Panc1 (cell line): ENCODE measurements around the gene SEC16A. TPM values are rescaled to one million over a fixed set of nuclear protein-coding genes. Genes with fewer than 3 reads are reported as not detected.

Experiments
- ATAC-seq: fragments of 200-7000 bp; cut with Tn5 transposase; 2 replicates; pipeline ENCODE4 v1.9.1; 2020; ENCODE audit warnings: mild to moderate bottlenecking, moderate library complexity
- BruUV-seq: library from RNA; stranded (reverse); fragments of 400-500 nt; replicated peaks from 2 replicates; lab custom pipeline; 2021; lab: Mats Ljungman, UMichigan
- CTCF ChIA-PET: fragments of 300-600 bp; sonication (Branson Sonifier 250); formaldehyde crosslinking; loops from one replicate; lab custom pipeline; 2022; ENCODE audit warnings: antibody characterized with exemption; lab: Charles Lee
- POLR2A ChIA-PET: fragments of 300-600 bp; sonication (Branson Sonifier 250); formaldehyde crosslinking; loops from one replicate; lab custom pipeline; 2022; ENCODE audit warnings: antibody characterized with exemption; lab: Charles Lee
- DNase-seq: peaks from one replicate; pipeline ENCODE4 v3.0.0-alpha.2; 2010; ENCODE audit warnings: low read depth, low spot score
- H3K27ac ChIP-seq: 2 replicates; pipeline ENCODE4 v1.5.1; 2011; ENCODE audit warnings: mild to moderate bottlenecking, low read length, inconsistent platforms
- H3K27me3 ChIP-seq: fragments of 200-500 bp; sonication (Bioruptor generic); 2 replicates; pipeline ENCODE4 v1.6.0; 2014; ENCODE audit warnings: low read length, inconsistent platforms; ENCODE audit not compliant: control insufficient read depth, insufficient read depth
- H3K36me3 ChIP-seq: fragments of 200-500 bp; sonication (Bioruptor generic); 2 replicates; pipeline ENCODE4 v1.5.1; 2014; ENCODE audit warnings: inconsistent platforms, mild to moderate bottlenecking, low read length, moderate library complexity; ENCODE audit not compliant: control insufficient read depth, insufficient read depth
- H3K4me1 ChIP-seq: 2 replicates; pipeline ENCODE4 v1.5.1; 2011; ENCODE audit warnings: inconsistent platforms, mild to moderate bottlenecking, low read length, moderate library complexity; ENCODE audit not compliant: control insufficient read depth, insufficient read depth
- H3K4me3 ChIP-seq, 2 experiments: 2 replicates each; pipeline ENCODE4 v1.5.1; 2011 to 2012; ENCODE audit warnings: low read depth in 2 of 2, low read length in 2 of 2, mild to moderate bottlenecking in 2 of 2, inconsistent platforms in 1 of 2, moderate library complexity in 1 of 2
- H3K9me3 ChIP-seq: fragments of 200-500 bp; sonication (Bioruptor generic); 2 replicates; pipeline ENCODE4 v1.5.1; 2014; ENCODE audit warnings: low read depth, mild to moderate bottlenecking, inconsistent platforms, low read length, moderate library complexity; ENCODE audit not compliant: control insufficient read depth, insufficient read depth
- CTCF ChIP-seq: fragments of 450-650 bp; IDR thresholded peaks from 2 replicates; pipeline ENCODE4 v1.5.1; 2017; ENCODE audit warnings: mild to moderate bottlenecking
- POLR2AphosphoS5 ChIP-seq: IDR thresholded peaks from 2 replicates; pipeline ENCODE4 v1.6.1; 2012; ENCODE audit warnings: mild to moderate bottlenecking, low read depth, low read length, moderate library complexity
- SIN3A ChIP-seq: IDR thresholded peaks from 2 replicates; pipeline ENCODE4 v1.6.1; 2012; ENCODE audit warnings: low read depth, mild to moderate bottlenecking, low read length, moderate library complexity, borderline replicate concordance; ENCODE audit not compliant: insufficient read depth
- TCF7L2 ChIP-seq: IDR thresholded peaks from 2 replicates; pipeline ENCODE4 v1.6.1; 2011; ENCODE audit warnings: mild to moderate bottlenecking, low read depth, low read length, inconsistent platforms
- in situ Hi-C: cut with HindIII; loops from 2 replicates; pipeline ENCODE4 v1.10.0; 2016; ENCODE audit warnings: low sequenced_read_pairs, low pct_unique_long_range_greater_than_20kb
- intact Hi-C: fragments of 100-400 bp; cut with micrococcal nuclease; formaldehyde crosslinking; loops from one replicate; pipeline ENCODE4 v1.10.0; 2022; ENCODE audit not compliant: unreplicated experiment
- total RNA-seq: library from RNA; stranded (reverse); gene quantifications from one replicate; pipeline ENCODE4 v1.2.1, GENCODE V29; 2021; ENCODE audit not compliant: unreplicated experiment
- TF ChIP-seq, protein P1 (sequence below), 2 experiments: IDR thresholded peaks; 2 replicates each; pipeline ENCODE4 v1.6.1; 2011 to 2012; ENCODE audit warnings: low read depth in 2 of 2, control low read depth in 1 of 2, low read length in 1 of 2, mild to moderate bottlenecking in 1 of 2, moderate library complexity in 1 of 2; ENCODE audit not compliant: insufficient read depth in 1 of 2

Gene SEC16A
- total RNA-seq, 1 experiment from 2014 or later, result 76.5 TPM

DNA sequence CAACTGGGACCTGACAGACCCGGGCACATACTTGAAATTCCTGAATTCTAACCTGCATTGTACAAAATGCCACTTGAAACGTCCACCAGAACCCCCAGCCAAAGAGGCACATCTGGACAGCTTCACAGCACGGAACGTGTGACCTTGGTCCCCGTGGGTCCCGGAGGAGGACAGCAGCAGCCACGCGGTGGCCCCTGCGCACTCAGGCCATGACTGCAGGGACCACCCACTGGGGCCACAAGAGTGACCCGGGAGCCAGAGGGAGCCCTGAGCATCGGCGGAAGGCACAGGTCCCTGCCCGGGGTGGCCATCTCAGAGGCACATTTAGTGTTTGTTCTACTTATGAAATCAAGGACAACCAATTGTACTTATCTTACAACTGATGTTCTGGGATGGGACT is 80.8 kb downstream of the SEC16A start:
- Histone ChIP-seq H3K9me3 (no peaks in the 10 kb centered on the region), H3K4me1 (peaks cover 9% of the 10 kb centered on the region; the same call in 1 of the 2 replicates), H3K27ac (no peak overlapping the region), H3K27me3 (no peaks in the 10 kb centered on the region), H3K36me3 (peaks cover 2% of the 10 kb centered on the region), H3K4me3 (no peak overlapping the region)
- CTCF ChIA-PET, result no interaction called here
- DNase-seq (no peak), ATAC-seq (no peak)
- POLR2A ChIA-PET, result no interaction called here
- TF ChIP-seq POLR2AphosphoS5 (no peak), TCF7L2 (no peak)
- in situ Hi-C loops (no loop called here), intact Hi-C loops (no loop called here)
- TSS peak; percentile 53 for BruUV-seq

DNA sequence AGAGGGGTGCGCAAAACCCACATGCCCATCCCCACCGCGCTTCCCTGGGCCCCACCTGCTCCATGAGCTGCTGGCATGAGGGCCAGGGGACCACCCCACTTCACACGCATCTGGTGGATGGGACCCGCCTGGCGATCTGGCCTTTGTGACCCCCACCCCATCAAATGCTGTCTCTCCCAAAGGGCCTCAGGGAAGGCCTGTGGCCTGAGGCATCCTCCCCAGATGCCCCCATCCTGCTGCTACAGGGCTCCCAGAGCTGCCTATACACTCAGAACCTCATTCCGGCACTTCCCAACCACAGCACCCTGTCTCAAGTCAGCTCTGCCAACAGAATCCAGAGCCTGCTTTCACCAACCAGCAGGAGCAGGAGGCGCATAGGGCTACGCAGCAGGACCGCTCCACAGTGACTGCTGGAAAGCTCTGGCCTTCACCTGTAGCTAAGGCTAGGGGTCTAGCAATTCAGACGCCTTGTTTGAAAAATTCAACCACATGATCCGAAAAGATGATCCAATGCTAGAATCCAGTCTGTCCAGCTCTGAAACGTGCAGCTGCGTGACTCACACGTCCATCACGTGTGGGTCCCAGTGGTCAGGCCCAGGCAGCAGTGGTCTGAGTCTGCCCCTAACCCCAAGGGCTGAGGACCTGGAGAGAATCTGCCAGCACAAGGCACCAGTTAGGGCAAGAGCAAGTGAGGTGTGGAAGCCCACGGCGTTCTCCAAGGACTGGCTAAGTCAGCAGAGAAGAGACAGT is 81.5 kb downstream of the SEC16A start:
- Histone ChIP-seq H3K4me1 (peaks cover 9% of the 10 kb centered on the region; the same call in 1 of the 2 replicates), H3K27me3 (no peaks in the 10 kb centered on the region), H3K36me3 (peaks cover 2% of the 10 kb centered on the region), H3K4me3 (no peak overlapping the region), H3K9me3 (no peaks in the 10 kb centered on the region), H3K27ac (no peak overlapping the region)
- ChIA-PET POLR2A (no interaction called here), CTCF (interaction anchor here (0.6 to 0.7 kb wide), 2 partner anchors 56 to 62 kb away, joined by 3 read pairs; no protein-coding TSS in a partner anchor)
- no peak for ATAC-seq
- DNase-seq, result no peak
- no TSS peak for BruUV-seq
- in situ Hi-C loops (no loop called here), intact Hi-C loops (no loop called here)
- TF ChIP-seq SIN3A, result no peak
- no peak for TF ChIP-seq TCF7L2
- peak; percentile 38; the same call in 1 of the 2 replicates for TF ChIP-seq POLR2AphosphoS5

DNA sequence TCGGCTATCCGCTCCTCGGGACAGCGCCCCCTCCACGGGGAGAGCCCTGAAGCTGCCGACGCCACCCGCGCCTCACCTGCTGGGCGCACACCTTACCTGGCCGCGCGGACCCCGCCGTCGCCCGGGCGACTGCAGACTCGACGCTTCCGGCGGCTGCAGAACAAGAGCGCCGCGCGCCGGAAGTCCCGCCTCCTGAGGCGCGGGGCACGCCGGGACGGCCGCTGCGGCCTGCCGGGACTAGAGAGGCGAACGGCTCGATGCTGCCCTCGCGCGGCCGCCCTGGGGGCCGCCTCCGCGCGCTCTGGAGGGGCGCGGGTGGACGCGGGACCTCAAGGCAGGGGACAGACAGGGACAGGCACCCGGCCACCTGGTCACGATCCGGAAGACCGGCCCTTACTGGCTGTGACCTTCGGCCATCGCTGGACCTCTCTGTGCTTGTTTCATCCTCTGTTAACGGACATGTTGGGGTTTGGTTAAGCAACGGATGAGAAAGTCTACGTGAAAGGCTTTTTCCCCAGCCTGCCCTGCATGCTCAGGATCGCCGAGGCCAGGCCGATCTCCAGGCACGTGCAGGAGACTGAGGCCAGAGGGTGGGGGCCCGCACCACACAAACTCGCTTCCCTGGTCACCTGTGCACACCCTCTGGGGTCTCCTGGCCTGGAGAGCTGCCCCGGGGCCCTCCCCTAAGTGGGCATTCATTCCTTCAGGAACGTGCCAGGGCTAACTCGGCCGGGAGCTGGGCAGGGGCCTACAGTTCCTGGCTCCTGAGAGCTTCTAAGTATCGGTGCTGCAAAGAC is 82.6 kb downstream of the SEC16A start, which contains the start of gene SNAPC4:
Gene SNAPC4, minus strand, starts transcription at position 133 of the 797 bp plus-strand sequence. CDS start 1,742 bp downstream, outside the sequence.
- intact Hi-C loops, result no loop called here
- peak within 1 kb of the TSS; percentile 76 to 79 for H3K4me3 ChIP-seq
- BruUV-seq, result no TSS peak
- H3K9me3 ChIP-seq, result no peaks in the 10 kb centered on the region
- in situ Hi-C loops, result no loop called here
- peak; percentile 65 for TF ChIP-seq POLR2AphosphoS5
- peak; percentile 65; the same call in 1 of the 2 replicates for TF ChIP-seq SIN3A
- TF ChIP-seq TCF7L2, result peak; percentile 97
- TF ChIP-seq CTCF, result peak; percentile 95
- TF ChIP-seq, protein P1, sequence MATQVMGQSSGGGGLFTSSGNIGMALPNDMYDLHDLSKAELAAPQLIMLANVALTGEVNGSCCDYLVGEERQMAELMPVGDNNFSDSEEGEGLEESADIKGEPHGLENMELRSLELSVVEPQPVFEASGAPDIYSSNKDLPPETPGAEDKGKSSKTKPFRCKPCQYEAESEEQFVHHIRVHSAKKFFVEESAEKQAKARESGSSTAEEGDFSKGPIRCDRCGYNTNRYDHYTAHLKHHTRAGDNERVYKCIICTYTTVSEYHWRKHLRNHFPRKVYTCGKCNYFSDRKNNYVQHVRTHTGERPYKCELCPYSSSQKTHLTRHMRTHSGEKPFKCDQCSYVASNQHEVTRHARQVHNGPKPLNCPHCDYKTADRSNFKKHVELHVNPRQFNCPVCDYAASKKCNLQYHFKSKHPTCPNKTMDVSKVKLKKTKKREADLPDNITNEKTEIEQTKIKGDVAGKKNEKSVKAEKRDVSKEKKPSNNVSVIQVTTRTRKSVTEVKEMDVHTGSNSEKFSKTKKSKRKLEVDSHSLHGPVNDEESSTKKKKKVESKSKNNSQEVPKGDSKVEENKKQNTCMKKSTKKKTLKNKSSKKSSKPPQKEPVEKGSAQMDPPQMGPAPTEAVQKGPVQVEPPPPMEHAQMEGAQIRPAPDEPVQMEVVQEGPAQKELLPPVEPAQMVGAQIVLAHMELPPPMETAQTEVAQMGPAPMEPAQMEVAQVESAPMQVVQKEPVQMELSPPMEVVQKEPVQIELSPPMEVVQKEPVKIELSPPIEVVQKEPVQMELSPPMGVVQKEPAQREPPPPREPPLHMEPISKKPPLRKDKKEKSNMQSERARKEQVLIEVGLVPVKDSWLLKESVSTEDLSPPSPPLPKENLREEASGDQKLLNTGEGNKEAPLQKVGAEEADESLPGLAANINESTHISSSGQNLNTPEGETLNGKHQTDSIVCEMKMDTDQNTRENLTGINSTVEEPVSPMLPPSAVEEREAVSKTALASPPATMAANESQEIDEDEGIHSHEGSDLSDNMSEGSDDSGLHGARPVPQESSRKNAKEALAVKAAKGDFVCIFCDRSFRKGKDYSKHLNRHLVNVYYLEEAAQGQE (IDR thresholded peaks at IDR 0.05; ENCODE audit: insufficient read depth in 1 of 2, low read depth in 2 of 2, low read length in 1 of 2), result 0 out of 4 replicates have a peak, but pooled peaks of 1 of the 2 experiments have one; percentile 30
- peak within 1 kb of the TSS; percentile 74 for H3K27ac ChIP-seq
- ChIA-PET CTCF (interaction anchor here (0.6 to 0.7 kb wide), 2 partner anchors 55 to 61 kb away, joined by 3 read pairs; no protein-coding TSS in a partner anchor), POLR2A (no interaction called here)
- peaks cover 2% of the 10 kb centered on the region for H3K36me3 ChIP-seq
- DNase-seq (peak; percentile 17), ATAC-seq (peak; percentile 92)
- H3K27me3 ChIP-seq, result no peaks in the 10 kb centered on the region
- H3K4me1 ChIP-seq, result peaks cover 9% of the 10 kb centered on the region; the same call in 1 of the 2 replicates
